NCI-H2196 (cell line): ENCODE measurements around the gene ZNF362.
"Not testable (repeated sequence)": the region's sequence is repeated elsewhere in the genome, so short reads cannot be mapped to it uniquely, and the experiment has no call there.

Experiments used
- DNase-seq: peaks from one replicate; lab custom pipeline; 2025; ENCODE audit not compliant: unreplicated experiment; lab: John Stamatoyannopoulos, UW

Gene ZNF362

DNA sequence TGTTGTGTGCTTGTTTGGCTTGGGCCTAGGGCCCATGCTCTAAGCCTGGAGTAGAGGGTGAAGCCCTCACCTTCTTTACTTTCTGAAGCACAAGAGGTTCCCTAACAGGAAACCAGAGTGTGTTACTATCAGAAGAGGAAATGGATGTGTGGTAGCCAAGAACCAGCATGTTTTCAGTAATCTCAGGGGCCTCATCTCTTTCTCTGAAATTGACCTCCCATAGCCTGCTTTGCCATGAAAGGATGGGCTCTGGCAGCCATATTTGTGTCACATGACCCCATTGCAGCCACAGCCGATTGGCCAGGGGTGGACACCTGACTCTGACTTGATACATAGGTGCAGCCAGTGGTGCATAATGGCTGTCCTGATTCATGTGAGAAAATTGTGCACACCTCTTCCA, 46.0 kb downstream of the ZNF362 start:
- DNase-seq: no peak

- no peak for DNase-seq
These were observed 48.7 kb downstream of the ZNF362 start for GRCh38 chr1:33305016-33305415.

DNA sequence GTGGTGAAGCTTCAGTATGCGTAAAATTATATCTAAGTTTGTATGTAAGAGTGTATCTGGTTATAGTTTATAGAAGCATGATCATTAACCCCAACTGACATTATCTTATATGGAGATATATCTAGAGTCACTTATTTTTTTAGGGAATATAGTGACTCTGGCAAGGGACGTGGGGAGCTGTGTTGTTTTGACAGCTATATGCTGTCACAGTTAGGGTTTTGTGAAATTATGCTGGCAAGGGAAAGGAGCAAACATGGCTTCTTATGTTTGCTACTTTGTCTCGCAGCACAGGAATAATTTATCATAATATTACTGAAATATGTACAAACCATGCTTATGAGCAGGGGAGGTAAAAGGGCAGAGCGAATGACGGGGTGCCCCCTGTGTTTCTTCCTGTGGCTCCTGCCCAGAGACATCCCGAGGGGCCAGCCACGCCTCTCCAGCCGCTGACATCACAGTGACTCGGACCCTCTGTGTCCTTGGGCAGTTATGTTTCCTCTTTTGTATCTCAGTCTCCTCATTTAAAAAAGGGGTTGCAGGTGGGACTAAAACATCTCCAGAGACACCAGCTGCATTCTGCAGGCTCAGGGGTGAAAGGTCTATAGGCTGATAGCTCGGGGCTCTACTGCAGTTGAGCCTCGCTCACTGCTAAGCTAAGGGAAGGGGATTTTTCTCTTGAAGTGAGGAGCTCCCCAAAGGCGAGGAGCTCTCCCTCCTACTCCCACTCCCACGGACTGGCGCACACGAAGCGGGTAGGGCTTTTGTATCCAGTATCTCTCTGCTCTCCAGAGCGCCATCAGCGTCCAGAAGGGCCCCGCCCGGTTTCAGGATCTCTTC, 49.7 kb downstream of the ZNF362 start:
- no peak for DNase-seq

- no peak for DNase-seq
These were observed 50.6 kb downstream of the ZNF362 start for GRCh38 chr1:33306653-33307493.

GRCh38 chr1:33307494-33307864, 51.2 kb downstream of the ZNF362 start:
- no peak for DNase-seq

DNA sequence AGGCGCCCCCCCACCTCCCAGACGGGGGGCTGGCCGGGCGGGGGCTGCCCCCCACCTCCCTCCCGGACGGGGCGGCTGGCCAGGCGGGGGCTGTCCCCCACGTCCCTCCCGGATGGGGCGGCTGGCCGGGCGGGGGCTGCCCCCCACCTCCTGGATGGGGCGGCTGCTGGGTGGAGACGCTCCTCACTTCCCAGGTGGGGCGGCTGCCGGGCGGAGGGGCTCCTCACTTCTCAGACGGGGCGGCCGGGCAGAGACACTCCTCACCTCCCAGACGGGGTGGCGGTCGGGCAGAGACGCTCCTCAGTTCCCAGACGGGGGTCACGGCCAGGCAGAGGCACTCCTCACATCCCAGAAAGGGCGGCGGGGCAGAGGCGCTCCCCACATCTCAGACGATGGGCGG, 53.1 kb downstream of the ZNF362 start:
- DNase-seq: not testable (repeated sequence)

DNA sequence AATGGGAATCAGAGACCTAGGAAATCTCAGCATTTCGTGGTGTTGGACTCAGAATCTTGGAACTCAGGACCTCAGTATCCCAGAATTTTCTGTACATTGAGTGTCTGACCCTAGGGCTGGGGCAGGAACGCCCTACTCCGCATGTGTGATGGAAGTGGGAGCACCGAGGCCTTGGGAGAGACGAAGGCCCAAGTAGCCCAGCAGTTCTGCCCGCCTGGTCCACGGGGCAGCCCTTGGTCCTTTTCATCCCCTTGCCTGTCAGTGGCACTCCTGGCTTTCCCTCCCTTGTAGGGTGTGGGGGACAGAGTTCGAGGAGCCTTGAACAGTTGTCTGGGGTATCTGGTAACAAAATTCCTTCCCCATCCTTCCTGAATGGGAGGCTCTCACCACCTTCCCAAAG, 54.4 kb downstream of the ZNF362 start:
- no peak for DNase-seq

DNA sequence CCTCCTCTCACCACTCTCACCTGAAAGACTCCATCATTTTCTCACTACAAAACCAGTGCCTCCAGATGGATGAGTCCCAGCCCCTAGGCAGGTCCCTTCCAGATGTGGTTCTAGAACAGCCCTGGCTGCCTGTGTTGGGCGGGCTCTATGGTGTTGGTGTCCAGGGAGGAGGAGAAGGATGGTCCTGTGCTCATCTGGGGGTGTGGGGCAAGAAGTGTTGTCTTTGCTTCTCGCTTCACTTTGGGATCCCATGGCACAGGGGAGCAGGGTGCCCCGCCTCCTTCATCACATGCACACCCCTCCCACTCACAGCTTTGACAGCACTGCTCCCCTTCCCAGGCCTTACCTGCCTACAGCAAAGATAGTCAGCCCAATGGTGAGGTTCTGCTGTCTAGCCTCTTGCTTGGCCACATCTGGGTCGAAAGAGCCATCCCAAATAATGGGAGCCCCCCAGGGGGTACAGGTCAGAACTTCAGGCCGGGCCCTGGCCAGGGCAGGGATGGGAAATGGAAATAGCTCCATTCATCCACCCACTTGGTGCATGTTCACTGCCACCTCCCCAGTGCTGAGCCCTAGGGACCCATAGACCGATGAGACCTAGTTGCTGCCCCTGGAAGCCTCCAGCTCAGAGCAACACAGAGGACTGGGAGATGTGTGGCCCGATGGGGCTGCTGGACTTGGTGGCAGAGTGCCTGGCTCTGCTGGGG, 55.6 kb downstream of the ZNF362 start:
- DNase-seq: no peak

GRCh38 chr1:33312413-33312749, 56.1 kb downstream of the ZNF362 start:
- DNase-seq: no peak

- no peak for DNase-seq
These were observed 58.1 kb downstream of the ZNF362 start for GRCh38 chr1:33314416-33314815.

- DNase-seq: no peak
These were observed 60.3 kb downstream of the ZNF362 start for GRCh38 chr1:33316601-33317000.

DNA sequence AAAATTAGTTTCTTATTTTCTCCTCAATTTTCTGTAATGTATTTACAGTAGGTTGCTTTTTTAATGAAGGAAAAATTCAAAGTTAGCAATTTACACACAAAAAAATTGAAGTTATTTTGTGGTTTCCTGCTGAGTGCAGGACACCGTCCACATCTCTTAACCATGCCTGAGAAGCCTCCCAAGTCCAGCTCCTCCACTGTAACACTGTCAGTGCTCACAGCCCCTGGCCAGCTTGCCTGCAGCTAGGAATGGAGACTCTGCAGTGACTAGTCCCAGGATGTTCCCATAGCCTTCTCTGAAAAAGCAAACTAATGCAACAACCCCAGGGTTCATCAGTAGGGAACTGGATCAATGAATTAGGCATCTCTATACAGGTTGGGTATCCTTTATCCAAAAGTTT, 61.1 kb downstream of the ZNF362 start:
- no peak for DNase-seq

- DNase-seq: no peak
These were observed 61.7 kb downstream of the ZNF362 start for GRCh38 chr1:33317946-33318345.

DNA sequence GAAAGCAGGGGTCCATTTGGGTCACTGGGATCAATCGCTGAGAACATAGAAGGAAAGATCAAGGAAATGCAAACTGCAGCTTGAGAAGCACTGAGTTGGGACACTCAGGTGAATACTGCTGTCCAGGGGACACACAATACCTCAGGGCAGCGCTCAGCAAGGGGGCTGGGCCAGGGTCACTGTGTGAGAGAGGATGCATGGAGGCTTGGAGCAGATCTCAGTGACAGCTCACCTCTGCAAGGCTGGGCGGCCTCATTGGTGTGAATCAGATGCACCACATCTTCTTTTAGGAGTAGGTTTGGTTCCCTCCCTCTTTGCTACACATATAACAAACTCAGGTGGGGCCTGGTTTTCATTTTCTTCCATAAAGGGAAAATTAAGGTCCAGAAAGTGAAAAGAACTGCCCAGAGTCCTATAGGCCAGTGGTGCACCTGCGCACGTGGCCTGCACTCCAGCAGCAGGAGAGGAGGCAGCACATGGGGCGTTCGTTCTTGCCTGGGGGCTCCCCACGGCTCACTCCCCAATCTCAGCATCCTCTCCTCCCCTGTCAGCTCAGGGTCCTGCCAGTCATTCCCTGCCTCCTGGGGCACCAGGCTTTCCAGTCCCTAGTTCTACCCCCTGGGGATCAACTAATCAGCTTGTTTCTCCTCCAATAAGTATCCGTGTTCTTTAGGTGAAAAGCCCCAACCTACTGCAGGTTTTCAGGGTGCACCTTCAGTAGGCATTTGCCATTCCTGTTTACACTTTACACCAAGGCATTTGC, 63.1 kb downstream of the ZNF362 start:
- no peak for DNase-seq

DNA sequence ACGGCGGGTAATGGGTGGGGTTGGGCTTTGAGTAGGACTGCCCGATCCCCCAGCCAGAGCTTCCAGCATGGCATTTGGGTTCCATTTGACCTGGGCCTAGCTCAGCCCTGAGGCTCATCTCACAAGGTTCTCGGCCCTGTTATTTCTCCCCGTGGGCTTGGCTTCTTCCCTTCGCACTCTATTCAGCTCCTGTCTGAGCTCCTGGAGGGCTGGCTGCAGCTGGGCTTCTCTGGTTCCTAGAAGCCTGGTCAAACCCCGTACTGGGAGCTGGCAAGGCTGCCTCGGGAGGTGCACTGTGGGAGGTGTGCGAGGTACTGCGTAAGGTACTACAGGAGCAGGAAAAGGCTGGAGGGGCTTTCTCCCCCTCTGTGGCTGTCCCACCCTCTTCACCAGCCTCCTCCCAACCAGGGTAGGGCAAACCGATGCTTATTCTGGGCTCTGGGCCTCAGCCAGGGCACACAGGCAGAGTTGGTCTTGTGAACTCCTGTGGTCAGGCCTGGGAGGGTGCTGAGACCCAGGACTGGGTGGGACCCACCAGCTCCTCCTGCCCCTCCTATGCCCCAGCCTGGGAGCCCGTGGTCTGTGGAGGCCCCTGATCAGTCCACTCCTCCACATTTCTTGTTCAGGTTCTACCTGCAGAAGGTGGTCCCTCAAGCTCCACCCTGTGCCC, 63.8 kb downstream of the ZNF362 start:
- no peak for DNase-seq

GRCh38 chr1:33320619-33321165, 64.4 kb downstream of the ZNF362 start, which contains the start of gene A3GALT2:
Gene A3GALT2, minus strand, starts transcription at chr1:33321098. Its CDS starts 0 bp downstream, at chr1:33321098.
- DNase-seq: no peak

DNA sequence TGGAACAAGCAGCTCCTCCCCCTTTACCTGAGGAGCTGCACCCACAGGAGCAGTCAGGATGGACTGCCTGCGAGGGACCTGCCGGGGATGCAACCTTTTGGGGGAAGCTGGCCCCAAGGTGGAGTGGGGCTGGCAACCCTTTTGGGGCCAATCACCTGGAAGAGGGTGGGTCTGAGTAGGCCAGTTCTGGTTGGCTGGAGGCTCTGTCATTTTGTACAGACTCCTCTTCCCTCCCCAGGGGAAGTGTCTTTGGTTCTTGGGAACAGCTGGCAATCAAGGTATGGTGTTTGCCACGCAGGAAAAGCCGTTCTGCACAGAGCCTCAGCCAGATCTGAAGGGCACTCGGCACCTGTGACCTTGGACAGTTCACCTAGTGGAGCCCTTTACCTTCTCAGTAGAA, 64.9 kb downstream of the ZNF362 start:
- no peak for DNase-seq

DNA sequence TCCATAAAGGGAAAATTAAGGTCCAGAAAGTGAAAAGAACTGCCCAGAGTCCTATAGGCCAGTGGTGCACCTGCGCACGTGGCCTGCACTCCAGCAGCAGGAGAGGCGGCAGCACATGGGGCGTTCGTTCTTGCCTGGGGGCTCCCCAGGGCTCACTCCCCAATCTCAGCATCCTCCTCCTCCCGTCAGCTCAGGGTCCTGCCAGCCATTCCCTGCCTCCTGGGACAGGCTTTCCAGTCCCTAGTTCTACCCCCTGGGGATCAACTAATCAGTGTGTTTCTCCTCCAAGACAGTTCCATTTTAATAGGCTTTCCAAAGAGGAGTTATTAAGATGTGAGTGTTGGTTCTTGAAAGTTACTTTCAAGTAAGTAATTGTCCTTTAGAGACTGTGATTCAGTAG, 65.8 kb downstream of the ZNF362 start:
- DNase-seq: no peak

DNA sequence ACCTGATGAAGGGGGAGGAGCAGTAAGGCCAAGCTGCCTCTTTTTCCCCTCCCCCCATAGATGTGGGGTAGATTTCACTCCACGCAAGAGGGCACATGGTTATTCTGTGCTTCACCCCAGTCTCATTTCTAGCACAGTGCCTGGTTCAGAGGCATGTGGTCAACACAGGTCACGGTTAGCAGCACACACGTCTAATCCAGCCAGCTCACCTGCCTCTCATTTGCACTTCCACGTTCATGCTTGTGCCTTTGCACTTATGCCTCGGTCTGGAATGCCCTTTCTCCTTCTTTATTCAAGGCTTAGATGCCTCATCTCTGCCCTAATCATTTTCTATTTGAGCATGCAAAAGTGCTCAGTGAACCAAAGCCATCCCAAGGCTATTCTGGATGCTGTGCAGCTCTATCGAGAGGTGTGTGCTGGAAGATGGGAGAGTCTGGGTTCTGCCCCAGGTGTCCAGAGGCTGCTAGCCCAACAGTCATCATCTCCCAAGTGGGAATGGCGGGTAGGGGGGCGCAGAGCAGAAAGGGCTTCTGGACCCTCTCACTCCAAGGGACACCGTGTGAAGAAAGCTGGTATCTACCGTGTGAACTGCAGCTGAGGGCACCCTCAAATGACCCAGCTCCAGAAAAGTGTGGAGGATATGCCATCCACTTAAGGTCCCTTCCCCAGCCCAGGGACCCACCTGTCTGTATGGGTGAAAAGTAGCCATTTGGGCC, 66.7 kb downstream of the ZNF362 start:
- DNase-seq: no peak
